ENCODE measurements around the gene DEPDC5. TPM values are rescaled to one million over a fixed set of nuclear protein-coding genes. Genes with fewer than 3 reads are reported as not detected.

DEPDC5 gene
- total RNA-seq, 1 donor from 2014 or later = 13.6 TPM

DNA sequence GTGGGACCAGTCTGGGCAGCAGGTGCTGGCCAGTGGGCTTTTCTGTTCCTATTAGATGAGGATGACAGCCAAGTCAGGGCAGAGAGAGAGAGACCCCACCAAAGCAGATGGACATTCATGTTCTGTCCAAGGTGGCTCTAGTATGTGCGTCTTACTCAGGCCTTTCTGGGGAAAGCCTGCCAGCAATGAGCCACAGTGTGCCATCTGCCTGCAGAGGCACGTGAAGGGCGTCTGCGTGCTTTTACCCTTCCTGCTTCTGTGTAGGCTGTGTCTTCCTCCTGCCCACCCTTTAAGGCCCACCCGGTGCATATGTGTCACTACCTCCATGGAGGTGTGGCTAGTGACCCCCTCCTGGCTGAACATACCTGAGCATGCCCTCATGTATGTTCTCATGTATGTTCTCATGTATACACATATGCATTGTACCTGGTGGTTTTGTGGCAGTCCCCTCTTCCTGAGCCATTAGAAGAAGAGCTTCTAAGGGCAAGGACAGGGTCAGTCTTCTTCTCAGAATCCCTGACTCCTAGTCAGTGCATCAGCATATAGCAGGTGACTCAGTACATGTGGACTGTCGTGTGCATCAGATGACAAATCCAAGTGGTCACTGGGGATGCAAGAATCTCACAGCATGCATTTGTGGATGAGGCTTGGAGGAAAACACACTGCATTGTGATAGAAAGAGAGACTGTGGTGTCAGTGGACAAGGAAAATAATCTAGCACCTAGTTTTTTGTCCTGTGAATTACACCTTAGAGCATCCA is 100.1 kb downstream of the DEPDC5 start:
- peaks cover 3% of the 10 kb centered on the region for H3K36me3 ChIP-seq (ENCODE audit: control insufficient read depth, insufficient read depth, low read length)
- TF ChIP-seq, protein P1, sequence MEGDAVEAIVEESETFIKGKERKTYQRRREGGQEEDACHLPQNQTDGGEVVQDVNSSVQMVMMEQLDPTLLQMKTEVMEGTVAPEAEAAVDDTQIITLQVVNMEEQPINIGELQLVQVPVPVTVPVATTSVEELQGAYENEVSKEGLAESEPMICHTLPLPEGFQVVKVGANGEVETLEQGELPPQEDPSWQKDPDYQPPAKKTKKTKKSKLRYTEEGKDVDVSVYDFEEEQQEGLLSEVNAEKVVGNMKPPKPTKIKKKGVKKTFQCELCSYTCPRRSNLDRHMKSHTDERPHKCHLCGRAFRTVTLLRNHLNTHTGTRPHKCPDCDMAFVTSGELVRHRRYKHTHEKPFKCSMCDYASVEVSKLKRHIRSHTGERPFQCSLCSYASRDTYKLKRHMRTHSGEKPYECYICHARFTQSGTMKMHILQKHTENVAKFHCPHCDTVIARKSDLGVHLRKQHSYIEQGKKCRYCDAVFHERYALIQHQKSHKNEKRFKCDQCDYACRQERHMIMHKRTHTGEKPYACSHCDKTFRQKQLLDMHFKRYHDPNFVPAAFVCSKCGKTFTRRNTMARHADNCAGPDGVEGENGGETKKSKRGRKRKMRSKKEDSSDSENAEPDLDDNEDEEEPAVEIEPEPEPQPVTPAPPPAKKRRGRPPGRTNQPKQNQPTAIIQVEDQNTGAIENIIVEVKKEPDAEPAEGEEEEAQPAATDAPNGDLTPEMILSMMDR (IDR thresholded peaks at IDR 0.05; ENCODE audit: insufficient read depth, low read length, poor library complexity, severe bottlenecking) = no peak
- DNase-seq (ENCODE audit: low read depth) = no peak
- H3K27me3 ChIP-seq (ENCODE audit: control insufficient read depth, insufficient read depth, low read length) = no peaks in the 10 kb centered on the region
- H3K4me3 ChIP-seq (ENCODE audit: low read depth, low read length) = no peak overlapping the region

DNA sequence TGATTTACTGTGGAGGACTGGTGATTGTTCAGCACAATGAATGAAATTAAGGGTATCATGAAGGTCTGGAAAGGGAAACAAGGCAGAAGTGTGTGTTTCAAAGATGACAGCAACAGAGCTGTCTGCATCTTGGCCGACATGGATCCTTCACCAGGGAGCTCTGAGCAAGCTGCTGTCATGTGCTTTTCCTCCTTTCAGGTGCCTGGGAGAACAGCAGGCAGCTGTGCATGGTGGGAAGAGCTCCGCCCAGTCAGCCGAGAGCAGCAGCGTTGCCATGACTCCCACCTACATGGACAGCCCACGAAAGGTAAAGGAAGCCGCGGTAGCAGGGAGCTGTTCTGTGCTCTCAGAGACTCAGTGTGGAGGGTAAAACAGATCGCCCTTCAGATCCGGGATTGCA is 103.4 kb downstream of the DEPDC5 start:
- DNase-seq (ENCODE audit: low read depth) = peak; percentile 47
- Histone ChIP-seq H3K36me3 (ENCODE audit: control insufficient read depth, insufficient read depth, low read length) (peaks cover 3% of the 10 kb centered on the region), H3K4me3 (ENCODE audit: low read depth, low read length) (no peak overlapping the region), H3K27me3 (ENCODE audit: control insufficient read depth, insufficient read depth, low read length) (no peaks in the 10 kb centered on the region)
- TF ChIP-seq, protein P1 (IDR thresholded peaks at IDR 0.05; ENCODE audit: insufficient read depth, low read length, poor library complexity, severe bottlenecking) = no peak

DNA sequence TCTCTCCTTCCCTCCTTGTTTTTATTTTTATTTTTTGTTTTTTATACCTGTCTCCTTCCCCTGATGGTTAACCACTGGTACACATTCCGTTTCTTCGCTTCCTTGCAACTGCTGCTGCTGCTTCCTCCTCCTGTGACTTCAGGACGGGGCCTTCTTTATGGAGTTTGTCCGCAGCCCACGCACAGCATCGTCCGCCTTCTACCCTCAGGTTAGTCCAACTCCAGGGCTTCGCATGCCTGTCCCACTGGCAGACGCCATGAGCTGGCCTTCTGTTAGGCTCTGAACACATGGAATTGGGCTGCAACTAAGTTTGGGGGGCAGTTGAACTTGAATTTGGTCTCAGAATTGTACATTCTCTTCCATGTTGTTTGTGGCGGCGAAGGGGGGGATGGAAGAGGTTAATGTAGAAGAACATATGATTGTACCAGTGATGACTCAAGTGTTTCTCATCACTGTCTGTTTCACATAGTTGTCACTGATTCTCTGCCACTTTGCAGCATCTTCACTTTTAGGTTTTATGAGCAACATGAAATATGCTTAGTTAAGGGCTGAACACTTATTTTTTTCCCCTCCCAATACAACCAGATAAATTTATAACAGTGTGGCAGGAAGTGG is 107.5 kb downstream of the DEPDC5 start:
- TF ChIP-seq, protein P1 (IDR thresholded peaks at IDR 0.05; ENCODE audit: insufficient read depth, low read length, poor library complexity, severe bottlenecking) = no peak
- Histone ChIP-seq H3K27me3 (ENCODE audit: control insufficient read depth, insufficient read depth, low read length) (no peaks in the 10 kb centered on the region), H3K36me3 (ENCODE audit: control insufficient read depth, insufficient read depth, low read length) (no peaks in the 10 kb centered on the region), H3K4me3 (ENCODE audit: low read depth, low read length) (no peak overlapping the region)
- DNase-seq (ENCODE audit: low read depth) = no peak

DNA sequence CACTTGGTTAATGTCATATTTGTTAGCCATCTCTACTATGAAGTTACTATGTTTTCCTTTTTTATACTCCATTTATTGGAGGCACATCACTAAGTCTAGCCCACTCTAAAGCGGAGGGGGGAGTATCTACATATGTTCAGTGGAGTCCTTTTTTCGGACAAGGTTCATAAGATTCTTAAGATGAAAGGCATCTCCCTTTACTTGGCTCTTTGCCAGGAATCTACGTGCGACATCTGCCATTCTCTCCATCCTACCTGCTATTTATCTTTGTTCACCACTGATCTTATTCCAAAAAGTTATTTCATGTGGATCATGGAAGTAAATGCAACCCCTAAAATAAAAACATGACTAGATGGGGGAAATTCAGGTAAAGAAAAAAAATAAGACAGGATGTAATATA is 113.1 kb downstream of the DEPDC5 start:
- DNase-seq (ENCODE audit: low read depth) = no peak
- Histone ChIP-seq H3K4me3 (ENCODE audit: low read depth, low read length) (no peak overlapping the region), H3K36me3 (ENCODE audit: control insufficient read depth, insufficient read depth, low read length) (no peaks in the 10 kb centered on the region), H3K27me3 (ENCODE audit: control insufficient read depth, insufficient read depth, low read length) (no peaks in the 10 kb centered on the region)
- TF ChIP-seq, protein P1 (IDR thresholded peaks at IDR 0.05; ENCODE audit: insufficient read depth, low read length, poor library complexity, severe bottlenecking) = no peak

DNA sequence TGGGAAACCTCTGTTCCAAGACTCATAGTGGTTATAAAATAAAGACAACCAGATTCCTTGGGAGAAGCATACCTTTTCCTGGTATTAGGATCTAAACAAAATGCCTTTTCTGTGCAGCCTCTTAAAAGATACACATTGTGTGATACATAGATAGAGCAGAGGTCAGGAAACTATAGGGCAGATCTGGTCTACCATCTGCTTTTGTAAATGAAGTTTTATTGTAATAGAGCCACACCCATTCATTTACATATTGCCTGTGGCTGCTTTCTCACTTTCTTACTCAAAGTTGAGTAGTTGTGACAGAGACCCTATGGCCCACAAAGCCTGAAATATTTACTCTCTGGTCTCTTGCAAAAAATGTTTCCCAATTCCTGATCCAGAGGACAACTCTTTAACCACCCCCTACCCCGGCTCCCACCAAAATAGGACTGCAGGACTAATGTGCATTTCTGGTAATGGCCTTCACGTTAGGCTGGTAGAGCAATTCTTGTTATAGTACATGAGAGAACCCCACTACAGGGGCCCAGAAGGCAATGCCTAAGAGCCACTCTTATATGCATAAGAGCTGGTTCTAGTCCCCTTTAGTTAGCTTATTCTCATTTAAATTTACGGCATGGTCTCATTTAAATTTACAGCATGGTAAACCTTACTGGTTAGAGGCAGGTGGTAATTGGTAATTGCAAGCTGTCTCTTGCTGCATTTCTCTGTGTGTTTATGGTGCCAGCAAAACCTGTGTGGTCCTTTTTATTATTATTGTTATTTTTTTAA is 113.8 kb downstream of the DEPDC5 start:
- Histone ChIP-seq H3K4me3 (ENCODE audit: low read depth, low read length) (no peak overlapping the region), H3K27me3 (ENCODE audit: control insufficient read depth, insufficient read depth, low read length) (no peaks in the 10 kb centered on the region), H3K36me3 (ENCODE audit: control insufficient read depth, insufficient read depth, low read length) (no peaks in the 10 kb centered on the region)
- TF ChIP-seq, protein P1 (IDR thresholded peaks at IDR 0.05; ENCODE audit: insufficient read depth, low read length, poor library complexity, severe bottlenecking) = no peak
- DNase-seq (ENCODE audit: low read depth) = no peak

All from kidney epithelial cell (primary cell).